ENCODE measurements around the gene COX4I1. TPM values are rescaled to one million over a fixed set of nuclear protein-coding genes. Genes with fewer than 3 reads are reported as not detected.

COX4I1 gene
- 751 TPM for polyA plus RNA-seq (2012; ENCODE audit: insufficient read depth, insufficient read length)

GRCh38 chr16:85799497-85800320 lies at the start of gene COX4I1, which contains the start of gene EMC8:
COX4I1 (plus strand) TSS chr16:85799695; CDS start chr16:85801206, 1,511 bp downstream.
EMC8 (minus strand) TSS chr16:85799544; CDS start chr16:85799295, 249 bp downstream.
- peak within 1 kb of the TSS; percentile 75 for H3K4me3 ChIP-seq (ENCODE audit: low read length)
- DNase-seq (ENCODE audit: low read depth, low spot score), result peak; percentile 87

GRCh38 chr16:85749771-85750145 lies 49.7 kb upstream of the COX4I1 start:
- no peak for DNase-seq (ENCODE audit: low read depth, low spot score)
- H3K4me3 ChIP-seq (ENCODE audit: low read length), result peak overlapping the region; percentile 35; the same call in 1 of the 2 replicates

GRCh38 chr16:85750146-85750826 lies 49.2 kb upstream of the COX4I1 start:
- H3K4me3 ChIP-seq (ENCODE audit: low read length), result peak overlapping the region; percentile 35
- peak; percentile 14 for DNase-seq (ENCODE audit: low read depth, low spot score)

- peak within 1 kb of the TSS; percentile 35 for H3K4me3 ChIP-seq (ENCODE audit: low read length)
Observed at GRCh38 chr16:85750827-85751697, 48.4 kb upstream of the COX4I1 start, which contains the start of gene C16orf74. C16orf74 (minus strand) TSS chr16:85751096; CDS start chr16:85735217, 15,879 bp downstream.

GRCh38 chr16:85751698-85752501 lies 47.6 kb upstream of the COX4I1 start:
- no peak overlapping the region for H3K4me3 ChIP-seq (ENCODE audit: low read length)
- no peak for DNase-seq (ENCODE audit: low read depth, low spot score)

More at GRCh38 chr16:85750827-85751697, 48.4 kb upstream of the COX4I1 start, which contains the start of gene C16orf74:
- DNase-seq (ENCODE audit: low read depth, low spot score), result no peak

- DNase-seq (ENCODE audit: low read depth, low spot score), result no peak
- H3K4me3 ChIP-seq (ENCODE audit: low read length), result no peak overlapping the region
Observed at GRCh38 chr16:85752511-85753420, 46.7 kb upstream of the COX4I1 start.

- no peak overlapping the region for H3K4me3 ChIP-seq (ENCODE audit: low read length)
- DNase-seq (ENCODE audit: low read depth, low spot score), result no peak
Observed at GRCh38 chr16:85753559-85753958, 45.9 kb upstream of the COX4I1 start.

GRCh38 chr16:85753976-85754375 lies 45.5 kb upstream of the COX4I1 start:
- no peak overlapping the region for H3K4me3 ChIP-seq (ENCODE audit: low read length)
- no peak for DNase-seq (ENCODE audit: low read depth, low spot score)

- no peak overlapping the region for H3K4me3 ChIP-seq (ENCODE audit: low read length)
Observed at GRCh38 chr16:85754413-85754812, 45.1 kb upstream of the COX4I1 start.

GRCh38 chr16:85755929-85756768 lies 43.3 kb upstream of the COX4I1 start:
- DNase-seq (ENCODE audit: low read depth, low spot score), result no peak
- H3K4me3 ChIP-seq (ENCODE audit: low read length), result no peak overlapping the region

More at GRCh38 chr16:85754413-85754812, 45.1 kb upstream of the COX4I1 start:
- no peak for DNase-seq (ENCODE audit: low read depth, low spot score)

- no peak for DNase-seq (ENCODE audit: low read depth, low spot score)
- no peak overlapping the region for H3K4me3 ChIP-seq (ENCODE audit: low read length)
Observed at GRCh38 chr16:85757341-85757822, 42.1 kb upstream of the COX4I1 start.

GRCh38 chr16:85759136-85759535 lies 40.4 kb upstream of the COX4I1 start:
- no peak overlapping the region for H3K4me3 ChIP-seq (ENCODE audit: low read length)
- DNase-seq (ENCODE audit: low read depth, low spot score), result no peak

GRCh38 chr16:85759631-85760419 lies 39.7 kb upstream of the COX4I1 start:
- H3K4me3 ChIP-seq (ENCODE audit: low read length), result no peak overlapping the region
- DNase-seq (ENCODE audit: low read depth, low spot score), result no peak

- no peak for DNase-seq (ENCODE audit: low read depth, low spot score)
- no peak overlapping the region for H3K4me3 ChIP-seq (ENCODE audit: low read length)
Observed at GRCh38 chr16:85761861-85762260, 37.6 kb upstream of the COX4I1 start.

GRCh38 chr16:85762970-85763369 lies 36.5 kb upstream of the COX4I1 start:
- H3K4me3 ChIP-seq (ENCODE audit: low read length), result no peak overlapping the region
- DNase-seq (ENCODE audit: low read depth, low spot score), result no peak

- H3K4me3 ChIP-seq (ENCODE audit: low read length), result no peak overlapping the region
- no peak for DNase-seq (ENCODE audit: low read depth, low spot score)
Observed at GRCh38 chr16:85763616-85764015, 35.9 kb upstream of the COX4I1 start.
